HCT116 (cell line): ENCODE results near the gene UNC80.

Experiments
- EGR1 ChIP-seq: IDR thresholded peaks from 2 replicates; pipeline ENCODE4 v1.6.1; 2012; ENCODE audit warnings: low read depth
- EZH2 ChIP-seq: fragments of 200-600 bp; sonication (generic); IDR thresholded peaks from 2 replicates; pipeline ENCODE4 v1.6.1; 2017; ENCODE audit warnings: antibody characterized with exemption, mixed run types
- EZH2phosphoT487 ChIP-seq: fragments of 200-600 bp; IDR thresholded peaks from 2 replicates; pipeline ENCODE4 v1.6.1; 2018; ENCODE audit warnings: antibody characterized with exemption, borderline replicate concordance
- FOSL1 ChIP-seq: IDR thresholded peaks from 2 replicates; pipeline ENCODE4 v1.6.1; 2012; ENCODE audit warnings: low read depth
- JUND ChIP-seq: IDR thresholded peaks from 2 replicates; pipeline ENCODE4 v1.6.1; 2012
- POLR2A ChIP-seq: IDR thresholded peaks from 2 replicates; pipeline ENCODE4 v1.7.0; 2011; ENCODE audit warnings: borderline replicate concordance; ENCODE audit not compliant: insufficient read depth, insufficient read length; ENCODE audit errors: extremely low read depth
- POLR2AphosphoS5 ChIP-seq: IDR thresholded peaks from 2 replicates; pipeline ENCODE4 v1.6.1; 2011; ENCODE audit warnings: mild to moderate bottlenecking, low read depth, low read length, moderate library complexity
- SP1 ChIP-seq: IDR thresholded peaks from 2 replicates; pipeline ENCODE4 v1.6.1; 2012; ENCODE audit warnings: low read depth
- SRF ChIP-seq: IDR thresholded peaks from 2 replicates; pipeline ENCODE4 v1.6.1; 2012; ENCODE audit warnings: low read depth
- ZNF274 ChIP-seq: fragments of 200-500 bp; sonication (Bioruptor generic); IDR thresholded peaks from 2 replicates; pipeline ENCODE4 v1.6.1; 2014; ENCODE audit warnings: mild to moderate bottlenecking, low read depth, low read length, inconsistent platforms
- TF ChIP-seq, protein P1 (sequence below), 3 experiments: fragments of 200-600 bp in 1 of 3; sonication (generic) in 1 of 3; IDR thresholded peaks in 2 of 3; conservative IDR thresholded peaks in 1 of 3; 2 replicates each; pipeline ENCODE4 v1.5.1; 2012 to 2017; ENCODE audit warnings: low read depth in 2 of 3, low read length in 2 of 3, antibody characterized with exemption in 1 of 3, borderline replicate concordance in 1 of 3, control low read depth in 1 of 3, mild to moderate bottlenecking in 1 of 3, mixed read lengths in 1 of 3, mixed run types in 1 of 3, moderate library complexity in 1 of 3; ENCODE audit not compliant: insufficient read depth in 1 of 3
- TF ChIP-seq, protein P2 (sequence below): IDR thresholded peaks from 2 replicates; pipeline ENCODE4 v1.6.1; 2012; ENCODE audit warnings: low read depth
- TF ChIP-seq, protein P3 (sequence below): IDR thresholded peaks from 2 replicates; pipeline ENCODE4 v1.6.1; 2012
- TF ChIP-seq, protein P4 (sequence below): IDR thresholded peaks from 2 replicates; pipeline ENCODE4 v1.6.1; 2012

DNA sequence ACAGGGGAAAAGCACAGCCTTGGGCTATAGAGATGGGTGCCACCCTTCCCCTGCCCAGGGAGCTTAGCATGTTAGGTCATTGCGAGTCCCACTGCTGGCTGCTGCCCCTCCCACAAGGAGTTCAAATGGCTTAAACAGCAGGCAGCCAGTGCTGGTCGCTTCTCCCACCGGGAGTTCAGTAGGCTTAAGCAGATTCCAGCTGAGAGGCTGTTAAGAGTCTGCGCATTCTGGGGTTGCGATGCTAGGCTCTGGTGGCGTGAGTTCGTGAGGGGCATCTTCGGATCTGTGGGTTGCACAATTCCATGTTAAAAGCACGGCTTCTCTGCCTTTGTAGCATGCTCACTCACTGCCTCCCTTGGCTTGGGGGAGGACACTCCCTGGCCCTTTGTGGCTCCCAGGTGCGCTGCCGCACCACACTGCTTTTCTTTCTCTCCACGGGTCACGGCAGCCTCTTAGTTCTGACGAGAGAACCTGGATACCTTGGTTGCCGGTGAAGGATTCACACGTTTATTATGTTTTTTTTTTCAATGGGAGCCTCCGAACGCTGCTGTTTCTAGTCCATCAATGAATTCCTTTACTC, 93.2 kb downstream of the UNC80 start:
- TF ChIP-seq, protein P1, sequence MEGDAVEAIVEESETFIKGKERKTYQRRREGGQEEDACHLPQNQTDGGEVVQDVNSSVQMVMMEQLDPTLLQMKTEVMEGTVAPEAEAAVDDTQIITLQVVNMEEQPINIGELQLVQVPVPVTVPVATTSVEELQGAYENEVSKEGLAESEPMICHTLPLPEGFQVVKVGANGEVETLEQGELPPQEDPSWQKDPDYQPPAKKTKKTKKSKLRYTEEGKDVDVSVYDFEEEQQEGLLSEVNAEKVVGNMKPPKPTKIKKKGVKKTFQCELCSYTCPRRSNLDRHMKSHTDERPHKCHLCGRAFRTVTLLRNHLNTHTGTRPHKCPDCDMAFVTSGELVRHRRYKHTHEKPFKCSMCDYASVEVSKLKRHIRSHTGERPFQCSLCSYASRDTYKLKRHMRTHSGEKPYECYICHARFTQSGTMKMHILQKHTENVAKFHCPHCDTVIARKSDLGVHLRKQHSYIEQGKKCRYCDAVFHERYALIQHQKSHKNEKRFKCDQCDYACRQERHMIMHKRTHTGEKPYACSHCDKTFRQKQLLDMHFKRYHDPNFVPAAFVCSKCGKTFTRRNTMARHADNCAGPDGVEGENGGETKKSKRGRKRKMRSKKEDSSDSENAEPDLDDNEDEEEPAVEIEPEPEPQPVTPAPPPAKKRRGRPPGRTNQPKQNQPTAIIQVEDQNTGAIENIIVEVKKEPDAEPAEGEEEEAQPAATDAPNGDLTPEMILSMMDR (IDR thresholded peaks at IDR 0.05 in 2 of 3, conservative IDR thresholded peaks at IDR 0.05 in 1 of 3; ENCODE audit: borderline replicate concordance in 1 of 3, insufficient read depth in 1 of 3, low read depth in 2 of 3, low read length in 2 of 3): no peak
- no peak for TF ChIP-seq JUND
- TF ChIP-seq EZH2phosphoT487: no peak
- no peak for TF ChIP-seq EGR1
- no peak for TF ChIP-seq POLR2A
- no peak for TF ChIP-seq POLR2AphosphoS5
- no peak for TF ChIP-seq FOSL1
- no peak for TF ChIP-seq EZH2
- TF ChIP-seq, protein P2, sequence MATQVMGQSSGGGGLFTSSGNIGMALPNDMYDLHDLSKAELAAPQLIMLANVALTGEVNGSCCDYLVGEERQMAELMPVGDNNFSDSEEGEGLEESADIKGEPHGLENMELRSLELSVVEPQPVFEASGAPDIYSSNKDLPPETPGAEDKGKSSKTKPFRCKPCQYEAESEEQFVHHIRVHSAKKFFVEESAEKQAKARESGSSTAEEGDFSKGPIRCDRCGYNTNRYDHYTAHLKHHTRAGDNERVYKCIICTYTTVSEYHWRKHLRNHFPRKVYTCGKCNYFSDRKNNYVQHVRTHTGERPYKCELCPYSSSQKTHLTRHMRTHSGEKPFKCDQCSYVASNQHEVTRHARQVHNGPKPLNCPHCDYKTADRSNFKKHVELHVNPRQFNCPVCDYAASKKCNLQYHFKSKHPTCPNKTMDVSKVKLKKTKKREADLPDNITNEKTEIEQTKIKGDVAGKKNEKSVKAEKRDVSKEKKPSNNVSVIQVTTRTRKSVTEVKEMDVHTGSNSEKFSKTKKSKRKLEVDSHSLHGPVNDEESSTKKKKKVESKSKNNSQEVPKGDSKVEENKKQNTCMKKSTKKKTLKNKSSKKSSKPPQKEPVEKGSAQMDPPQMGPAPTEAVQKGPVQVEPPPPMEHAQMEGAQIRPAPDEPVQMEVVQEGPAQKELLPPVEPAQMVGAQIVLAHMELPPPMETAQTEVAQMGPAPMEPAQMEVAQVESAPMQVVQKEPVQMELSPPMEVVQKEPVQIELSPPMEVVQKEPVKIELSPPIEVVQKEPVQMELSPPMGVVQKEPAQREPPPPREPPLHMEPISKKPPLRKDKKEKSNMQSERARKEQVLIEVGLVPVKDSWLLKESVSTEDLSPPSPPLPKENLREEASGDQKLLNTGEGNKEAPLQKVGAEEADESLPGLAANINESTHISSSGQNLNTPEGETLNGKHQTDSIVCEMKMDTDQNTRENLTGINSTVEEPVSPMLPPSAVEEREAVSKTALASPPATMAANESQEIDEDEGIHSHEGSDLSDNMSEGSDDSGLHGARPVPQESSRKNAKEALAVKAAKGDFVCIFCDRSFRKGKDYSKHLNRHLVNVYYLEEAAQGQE: no peak
- TF ChIP-seq, protein P3, sequence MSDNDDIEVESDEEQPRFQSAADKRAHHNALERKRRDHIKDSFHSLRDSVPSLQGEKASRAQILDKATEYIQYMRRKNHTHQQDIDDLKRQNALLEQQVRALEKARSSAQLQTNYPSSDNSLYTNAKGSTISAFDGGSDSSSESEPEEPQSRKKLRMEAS: no peak
- TF ChIP-seq, protein P4, sequence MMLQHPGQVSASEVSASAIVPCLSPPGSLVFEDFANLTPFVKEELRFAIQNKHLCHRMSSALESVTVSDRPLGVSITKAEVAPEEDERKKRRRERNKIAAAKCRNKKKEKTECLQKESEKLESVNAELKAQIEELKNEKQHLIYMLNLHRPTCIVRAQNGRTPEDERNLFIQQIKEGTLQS: no peak
- no peak for TF ChIP-seq SRF
- TF ChIP-seq SP1: no peak
- no peak for TF ChIP-seq ZNF274
